Measurements from ENCODE around the gene ERBB4.

DNA sequence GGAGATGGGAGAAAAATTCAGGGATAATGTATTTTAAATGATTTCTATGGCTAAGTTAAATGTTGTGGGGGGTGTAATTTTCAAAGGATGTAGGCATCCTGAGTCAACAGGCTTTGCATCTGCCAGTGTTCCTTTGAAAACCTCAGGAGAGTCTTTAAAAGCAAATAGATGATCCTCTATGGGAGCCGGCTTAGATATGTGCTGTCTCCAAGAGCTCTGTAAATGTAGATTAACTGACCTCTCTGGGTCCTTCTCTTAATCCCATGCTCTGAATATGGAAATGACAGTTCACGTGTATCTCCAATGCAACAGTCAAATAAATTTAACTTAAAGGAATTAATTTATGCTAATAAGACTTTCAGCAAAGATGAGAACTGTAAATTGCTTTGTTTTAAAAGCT lies 292.7 kb downstream of the ERBB4 start:
- no peak for TF ChIP-seq POLR2A (IDR thresholded peaks at IDR 0.05)
- TF ChIP-seq, protein P1, sequence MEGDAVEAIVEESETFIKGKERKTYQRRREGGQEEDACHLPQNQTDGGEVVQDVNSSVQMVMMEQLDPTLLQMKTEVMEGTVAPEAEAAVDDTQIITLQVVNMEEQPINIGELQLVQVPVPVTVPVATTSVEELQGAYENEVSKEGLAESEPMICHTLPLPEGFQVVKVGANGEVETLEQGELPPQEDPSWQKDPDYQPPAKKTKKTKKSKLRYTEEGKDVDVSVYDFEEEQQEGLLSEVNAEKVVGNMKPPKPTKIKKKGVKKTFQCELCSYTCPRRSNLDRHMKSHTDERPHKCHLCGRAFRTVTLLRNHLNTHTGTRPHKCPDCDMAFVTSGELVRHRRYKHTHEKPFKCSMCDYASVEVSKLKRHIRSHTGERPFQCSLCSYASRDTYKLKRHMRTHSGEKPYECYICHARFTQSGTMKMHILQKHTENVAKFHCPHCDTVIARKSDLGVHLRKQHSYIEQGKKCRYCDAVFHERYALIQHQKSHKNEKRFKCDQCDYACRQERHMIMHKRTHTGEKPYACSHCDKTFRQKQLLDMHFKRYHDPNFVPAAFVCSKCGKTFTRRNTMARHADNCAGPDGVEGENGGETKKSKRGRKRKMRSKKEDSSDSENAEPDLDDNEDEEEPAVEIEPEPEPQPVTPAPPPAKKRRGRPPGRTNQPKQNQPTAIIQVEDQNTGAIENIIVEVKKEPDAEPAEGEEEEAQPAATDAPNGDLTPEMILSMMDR (IDR thresholded peaks at IDR 0.05) = no peak
